GM21367 (cell line): ENCODE measurements around the gene TNIP3.

ENCODE experiments used
- ATAC-seq: cut with Tn5 transposase; IDR thresholded peaks from one replicate; pipeline ENCODE4 v1.9.1; 2021; ENCODE audit not compliant: unreplicated experiment

Gene TNIP3

GRCh38 chr4:121093261-121093660 is 70.9 kb downstream of the TNIP3 start:
- ATAC-seq: no peak

GRCh38 chr4:121091941-121092340 is 72.2 kb downstream of the TNIP3 start:
- no peak for ATAC-seq

DNA sequence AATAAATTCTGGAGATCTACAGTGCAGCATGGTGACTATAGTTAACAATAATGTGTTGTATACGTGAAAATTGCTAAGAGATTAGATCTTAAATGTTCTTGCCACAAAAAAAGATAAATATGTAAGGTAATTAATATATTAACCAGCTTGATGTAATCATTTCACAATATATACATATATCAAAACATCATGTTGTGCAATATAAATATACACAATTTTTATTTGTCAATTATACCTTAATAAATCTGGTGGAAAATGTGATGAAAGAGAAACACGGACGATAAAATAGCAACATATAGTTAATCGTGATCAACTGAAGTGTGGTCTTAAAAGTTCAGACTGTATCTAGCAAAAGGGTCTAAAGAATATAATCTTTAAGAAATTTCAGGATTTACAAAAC is 75.3 kb downstream of the TNIP3 start:
- no peak for ATAC-seq
